Measurements from ENCODE around the gene FBXO34.
A peak's percentile ranks its signal among the peaks of the same experiment; 100 is the strongest.

Gene FBXO34

GRCh38 chr14:55243813-55244212, 27.4 kb upstream of the FBXO34 start:
- Histone ChIP-seq H3K4me2 (ENCODE audit: low read length) (no peak overlapping the region), H3K36me3 (ENCODE audit: control insufficient read depth, insufficient read depth, low read length) (no peaks in the 10 kb centered on the region), H3K9ac (no peak overlapping the region), H3K27ac (no peak overlapping the region), H3K4me1 (no peaks in the 10 kb centered on the region), H3K4me3 (ENCODE audit: low read depth, low read length) (no peak overlapping the region), H3K79me2 (no peaks in the 10 kb centered on the region), H3K27me3 (ENCODE audit: control insufficient read depth, insufficient read depth, low read length) (no peaks in the 10 kb centered on the region), H2AFZ (no peak overlapping the region), H3K9me3 (ENCODE audit: control insufficient read depth, low read length) (no peaks in the 10 kb centered on the region)
- TF ChIP-seq, protein P1, sequence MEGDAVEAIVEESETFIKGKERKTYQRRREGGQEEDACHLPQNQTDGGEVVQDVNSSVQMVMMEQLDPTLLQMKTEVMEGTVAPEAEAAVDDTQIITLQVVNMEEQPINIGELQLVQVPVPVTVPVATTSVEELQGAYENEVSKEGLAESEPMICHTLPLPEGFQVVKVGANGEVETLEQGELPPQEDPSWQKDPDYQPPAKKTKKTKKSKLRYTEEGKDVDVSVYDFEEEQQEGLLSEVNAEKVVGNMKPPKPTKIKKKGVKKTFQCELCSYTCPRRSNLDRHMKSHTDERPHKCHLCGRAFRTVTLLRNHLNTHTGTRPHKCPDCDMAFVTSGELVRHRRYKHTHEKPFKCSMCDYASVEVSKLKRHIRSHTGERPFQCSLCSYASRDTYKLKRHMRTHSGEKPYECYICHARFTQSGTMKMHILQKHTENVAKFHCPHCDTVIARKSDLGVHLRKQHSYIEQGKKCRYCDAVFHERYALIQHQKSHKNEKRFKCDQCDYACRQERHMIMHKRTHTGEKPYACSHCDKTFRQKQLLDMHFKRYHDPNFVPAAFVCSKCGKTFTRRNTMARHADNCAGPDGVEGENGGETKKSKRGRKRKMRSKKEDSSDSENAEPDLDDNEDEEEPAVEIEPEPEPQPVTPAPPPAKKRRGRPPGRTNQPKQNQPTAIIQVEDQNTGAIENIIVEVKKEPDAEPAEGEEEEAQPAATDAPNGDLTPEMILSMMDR (IDR thresholded peaks at IDR 0.05) = no peak

DNA sequence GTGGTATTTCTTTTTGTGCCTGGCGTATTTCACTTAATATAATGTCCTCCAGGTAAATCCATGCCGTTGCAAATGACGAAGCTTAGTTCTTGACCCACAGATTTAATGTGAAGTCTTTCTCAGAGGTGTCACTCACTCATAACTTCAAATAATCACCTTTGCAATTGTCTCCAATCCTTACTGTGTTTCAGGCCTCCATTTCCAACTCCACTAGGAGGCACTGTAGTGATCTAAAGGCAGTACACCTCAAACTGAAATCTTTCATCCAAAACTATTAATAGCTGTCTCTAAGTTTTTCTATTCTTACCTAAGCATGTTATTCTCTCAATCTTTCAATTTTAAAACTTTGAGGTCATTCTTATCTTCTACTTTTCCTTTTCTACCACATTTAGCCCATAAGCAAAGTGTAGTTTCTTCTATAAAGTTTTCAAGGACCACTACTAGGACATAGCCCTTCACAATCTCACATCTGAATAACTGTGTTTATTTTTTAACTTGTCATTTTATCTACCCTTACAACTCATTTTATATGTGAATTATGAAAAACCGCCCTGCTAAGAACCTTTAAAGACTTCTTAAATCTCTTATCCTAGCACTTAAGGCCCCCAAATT, 25.5 kb upstream of the FBXO34 start:
- Histone ChIP-seq H3K79me2 (no peaks in the 10 kb centered on the region), H3K27me3 (ENCODE audit: control insufficient read depth, insufficient read depth, low read length) (no peaks in the 10 kb centered on the region), H3K36me3 (ENCODE audit: control insufficient read depth, insufficient read depth, low read length) (no peaks in the 10 kb centered on the region), H3K27ac (no peak overlapping the region), H3K4me3 (ENCODE audit: low read depth, low read length) (no peak overlapping the region), H3K9me3 (ENCODE audit: control insufficient read depth, low read length) (no peaks in the 10 kb centered on the region), H3K4me1 (no peaks in the 10 kb centered on the region), H3K4me2 (ENCODE audit: low read length) (no peak overlapping the region), H3K9ac (no peak overlapping the region), H2AFZ (no peak overlapping the region)
- TF ChIP-seq, protein P1 (IDR thresholded peaks at IDR 0.05) = peak; percentile 62

DNA sequence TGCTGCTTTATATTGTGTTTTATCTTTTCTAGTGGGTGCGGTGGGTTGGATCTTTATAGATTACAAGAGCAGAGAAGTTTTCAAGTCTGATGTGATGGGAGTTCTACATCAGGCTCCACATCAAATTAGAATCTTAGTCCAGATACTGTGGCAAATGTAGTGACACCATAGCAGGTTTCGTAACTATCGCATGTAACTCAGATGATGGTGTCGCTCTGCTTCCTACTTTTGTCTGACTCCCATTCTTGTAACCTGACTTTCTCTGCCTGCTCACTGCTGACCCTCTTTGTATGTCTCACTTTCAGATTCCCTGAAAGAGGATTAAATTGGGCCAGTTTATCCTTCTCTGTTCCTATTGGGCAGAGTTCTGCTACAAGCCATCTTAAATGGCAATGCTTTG, 22.8 kb upstream of the FBXO34 start:
- Histone ChIP-seq H3K9ac (no peak overlapping the region), H3K9me3 (ENCODE audit: control insufficient read depth, low read length) (no peaks in the 10 kb centered on the region), H3K4me3 (ENCODE audit: low read depth, low read length) (no peak overlapping the region), H3K4me1 (no peaks in the 10 kb centered on the region), H2AFZ (no peak overlapping the region), H3K27ac (no peak overlapping the region), H3K36me3 (ENCODE audit: control insufficient read depth, insufficient read depth, low read length) (no peaks in the 10 kb centered on the region), H3K79me2 (no peaks in the 10 kb centered on the region), H3K27me3 (ENCODE audit: control insufficient read depth, insufficient read depth, low read length) (no peaks in the 10 kb centered on the region), H3K4me2 (ENCODE audit: low read length) (no peak overlapping the region)
- TF ChIP-seq, protein P1 (IDR thresholded peaks at IDR 0.05) = no peak

GRCh38 chr14:55249423-55249822, 21.8 kb upstream of the FBXO34 start:
- no peaks in the 10 kb centered on the region for H3K36me3 ChIP-seq (ENCODE audit: control insufficient read depth, insufficient read depth, low read length)
- H3K4me1 ChIP-seq = no peaks in the 10 kb centered on the region
- no peaks in the 10 kb centered on the region for H3K79me2 ChIP-seq
- H3K9me3 ChIP-seq (ENCODE audit: control insufficient read depth, low read length) = no peaks in the 10 kb centered on the region
- H3K9ac ChIP-seq = no peak overlapping the region
- H3K4me3 ChIP-seq (ENCODE audit: low read depth, low read length) = no peak overlapping the region
- no peak overlapping the region for H2AFZ ChIP-seq
- no peaks in the 10 kb centered on the region for H3K27me3 ChIP-seq (ENCODE audit: control insufficient read depth, insufficient read depth, low read length)
- no peak overlapping the region for H3K4me2 ChIP-seq (ENCODE audit: low read length)
- no peak overlapping the region for H3K27ac ChIP-seq
- TF ChIP-seq, protein P1 (IDR thresholded peaks at IDR 0.05) = no peak

DNA sequence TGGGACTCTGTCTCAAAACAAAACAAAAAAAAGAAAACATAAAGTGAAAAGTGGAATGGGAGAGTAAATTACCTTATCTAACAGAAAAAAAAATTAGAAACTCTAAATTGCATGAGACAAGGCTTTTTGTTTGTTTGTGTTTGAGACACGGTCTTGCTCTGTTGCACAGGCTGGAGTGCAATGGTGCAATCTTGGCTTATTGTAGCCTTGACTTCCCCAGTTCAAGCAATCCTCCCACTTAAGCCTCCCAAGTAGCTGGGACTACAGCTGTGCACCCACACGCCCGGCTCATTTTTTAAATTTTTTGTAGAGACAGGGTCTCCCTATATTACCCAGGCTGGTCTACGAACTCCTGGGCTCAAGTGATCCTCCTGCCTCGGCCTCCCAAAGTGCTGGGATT, 17.9 kb upstream of the FBXO34 start:
- H3K27ac ChIP-seq = no peak overlapping the region
- no peak overlapping the region for H3K9ac ChIP-seq
- H3K79me2 ChIP-seq = no peaks in the 10 kb centered on the region
- TF ChIP-seq, protein P1 (IDR thresholded peaks at IDR 0.05) = no peak
- no peaks in the 10 kb centered on the region for H3K9me3 ChIP-seq (ENCODE audit: control insufficient read depth, low read length)
- no peaks in the 10 kb centered on the region for H3K36me3 ChIP-seq (ENCODE audit: control insufficient read depth, insufficient read depth, low read length)
- H3K4me1 ChIP-seq = no peaks in the 10 kb centered on the region
- no peaks in the 10 kb centered on the region for H3K27me3 ChIP-seq (ENCODE audit: control insufficient read depth, insufficient read depth, low read length)
- H3K4me3 ChIP-seq (ENCODE audit: low read depth, low read length) = no peak overlapping the region
- H2AFZ ChIP-seq = no peak overlapping the region
- H3K4me2 ChIP-seq (ENCODE audit: low read length) = no peak overlapping the region

Measured in parathyroid adenoma (tissue), 2 donors.